Measurements from ENCODE around the gene DLX1. TPM values are rescaled to one million over a fixed set of nuclear protein-coding genes. Genes with fewer than 3 reads are reported as not detected.

Gene DLX1
- total and polyA plus RNA-seq, 9 of the 15 experiments (the other 6 are each of a cell fraction or from before 2014, with no cell fraction given): 1.9 to 26.2 (median 9.6) TPM

DNA sequence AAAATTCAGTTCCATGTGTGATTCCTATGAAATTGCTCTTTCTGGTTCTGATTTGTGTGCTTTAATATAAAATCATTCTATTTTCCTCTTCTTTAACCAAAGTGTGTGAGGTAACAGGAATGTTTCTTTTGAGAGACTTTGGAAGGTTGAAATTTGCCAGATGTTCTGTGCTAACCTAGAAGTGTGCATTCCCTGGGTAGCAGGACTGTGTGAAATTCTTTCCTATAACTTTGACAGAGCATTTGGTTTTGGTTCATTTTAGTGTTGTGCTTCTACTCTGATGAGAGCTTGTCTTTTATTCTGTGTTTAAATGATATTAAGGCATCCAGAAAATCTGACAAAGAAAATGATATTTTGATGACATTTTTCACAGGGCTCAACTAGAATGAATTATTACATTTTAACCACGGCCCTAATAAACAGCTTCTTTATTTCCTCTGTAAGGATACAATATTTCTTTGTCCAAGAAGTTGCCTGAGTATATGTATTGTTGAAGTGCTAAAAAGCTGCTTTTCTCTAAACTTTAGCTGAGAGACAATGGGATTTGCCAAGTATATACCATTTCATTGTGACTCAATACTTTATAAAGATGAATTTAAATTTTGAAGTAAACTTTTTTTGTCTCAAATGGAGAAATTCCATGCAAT is 34.7 kb upstream of the DLX1 start:
- Histone ChIP-seq H3K4me3 (no peak overlapping the region), H3K27me3 (ENCODE audit: control insufficient read depth in 2 of 2, insufficient read depth in 2 of 2, low read length in 2 of 2) (no peaks in the 10 kb centered on the region), H3K4me2 (ENCODE audit: insufficient read depth, low read length) (no peak overlapping the region), H3K79me2 (ENCODE audit: control insufficient read depth, insufficient read depth, low read length) (peaks cover 11% of the 10 kb centered on the region; the same call in 2 of the 3 replicates), H3K9me3 (replicated peaks; ENCODE audit: control insufficient read depth, insufficient read depth, low read depth, low read length) (no peaks in the 10 kb centered on the region), H2AFZ (ENCODE audit: low read depth, low read length) (peak overlapping the region; percentile 75), H3K27ac (ENCODE audit: extremely low read depth, low read depth, low read length) (peak overlapping the region; percentile 24; the same call in 2 of the 3 replicates), H3K36me3 (ENCODE audit: control insufficient read depth, insufficient read depth, low read length) (no peaks in the 10 kb centered on the region), H3K4me1 (replicated peaks in 1 of 2; ENCODE audit: control insufficient read depth in 2 of 2, insufficient read depth in 2 of 2, low read length in 2 of 2) (peaks cover 3 to 41% of the 10 kb centered on the region in 2 experiments; a peak in 4 of 5 replicates), H3K9me1 (ENCODE audit: control insufficient read depth, insufficient read depth, low read length) (no peaks in the 10 kb centered on the region), H3K9ac (ENCODE audit: insufficient read depth in 1 of 2, low read depth in 2 of 2, low read length in 2 of 2) (peak overlapping the region in 1 of 2 experiments; percentile 62; a peak in 2 of 4 replicates), H4K20me1 (replicated peaks; ENCODE audit: control insufficient read depth, insufficient read depth, low read length) (no peaks in the 10 kb centered on the region)
- ChIA-PET CTCF (ENCODE audit: low intra/inter-chr PET ratio) (no interaction called here), POLR2A (interaction anchor here (1.1 to 3.0 kb wide), 4 partner anchors 8 to 127 kb away, joined by 4 to 17 read pairs (median 6); partner anchors contain the start of gene DLX1)
- 58% methylated on average over 1 of the region's 1 CpG for WGBS (ENCODE audit: insufficient coverage, low coverage, missing lambda C conversion rate)
- DNase-seq (ENCODE audit: extremely low read depth in 1 of 4, low spot score in 3 of 4): no peak
- intact Hi-C loops (cut with micrococcal nuclease): no loop called here
- TF ChIP-seq, protein P1, sequence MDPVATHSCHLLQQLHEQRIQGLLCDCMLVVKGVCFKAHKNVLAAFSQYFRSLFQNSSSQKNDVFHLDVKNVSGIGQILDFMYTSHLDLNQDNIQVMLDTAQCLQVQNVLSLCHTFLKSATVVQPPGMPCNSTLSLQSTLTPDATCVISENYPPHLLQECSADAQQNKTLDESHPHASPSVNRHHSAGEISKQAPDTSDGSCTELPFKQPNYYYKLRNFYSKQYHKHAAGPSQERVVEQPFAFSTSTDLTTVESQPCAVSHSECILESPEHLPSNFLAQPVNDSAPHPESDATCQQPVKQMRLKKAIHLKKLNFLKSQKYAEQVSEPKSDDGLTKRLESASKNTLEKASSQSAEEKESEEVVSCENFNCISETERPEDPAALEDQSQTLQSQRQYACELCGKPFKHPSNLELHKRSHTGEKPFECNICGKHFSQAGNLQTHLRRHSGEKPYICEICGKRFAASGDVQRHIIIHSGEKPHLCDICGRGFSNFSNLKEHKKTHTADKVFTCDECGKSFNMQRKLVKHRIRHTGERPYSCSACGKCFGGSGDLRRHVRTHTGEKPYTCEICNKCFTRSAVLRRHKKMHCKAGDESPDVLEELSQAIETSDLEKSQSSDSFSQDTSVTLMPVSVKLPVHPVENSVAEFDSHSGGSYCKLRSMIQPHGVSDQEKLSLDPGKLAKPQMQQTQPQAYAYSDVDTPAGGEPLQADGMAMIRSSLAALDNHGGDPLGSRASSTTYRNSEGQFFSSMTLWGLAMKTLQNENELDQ (CRISPR knock-in tag; IDR thresholded peaks at IDR 0.05; ENCODE audit: borderline replicate concordance): no peak
- TF ChIP-seq TBL1XR1 (IDR thresholded peaks at IDR 0.05; ENCODE audit: low read length in 2 of 2) (0 out of 4 replicates have a peak, but pooled peaks of 1 of the 2 experiments have one; percentile 5), ADNP (tag; IDR thresholded peaks at IDR 0.05) (0 out of 2 replicates have a peak, but pooled peaks have one; percentile 51), NFRKB (IDR thresholded peaks at IDR 0.05; ENCODE audit: low read depth) (0 out of 2 replicates have a peak, but pooled peaks have one; percentile 7), ZNF589 (CRISPR knock-in tag; IDR thresholded peaks at IDR 0.05; ENCODE audit: low read depth) (peak; percentile 72; the same call in 1 of the 2 replicates), ZNF644 (tag; IDR thresholded peaks at IDR 0.05; ENCODE audit: low read depth) (0 out of 2 replicates have a peak, but pooled peaks have one; percentile 25)
- TF ChIP-seq, protein P2, sequence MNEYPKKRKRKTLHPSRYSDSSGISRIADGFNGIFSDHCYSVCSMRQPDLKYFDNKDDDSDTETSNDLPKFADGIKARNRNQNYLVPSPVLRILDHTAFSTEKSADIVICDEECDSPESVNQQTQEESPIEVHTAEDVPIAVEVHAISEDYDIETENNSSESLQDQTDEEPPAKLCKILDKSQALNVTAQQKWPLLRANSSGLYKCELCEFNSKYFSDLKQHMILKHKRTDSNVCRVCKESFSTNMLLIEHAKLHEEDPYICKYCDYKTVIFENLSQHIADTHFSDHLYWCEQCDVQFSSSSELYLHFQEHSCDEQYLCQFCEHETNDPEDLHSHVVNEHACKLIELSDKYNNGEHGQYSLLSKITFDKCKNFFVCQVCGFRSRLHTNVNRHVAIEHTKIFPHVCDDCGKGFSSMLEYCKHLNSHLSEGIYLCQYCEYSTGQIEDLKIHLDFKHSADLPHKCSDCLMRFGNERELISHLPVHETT (CRISPR knock-in tag; conservative IDR thresholded peaks at IDR 0.05 in 1 of 2, IDR thresholded peaks at IDR 0.05 in 1 of 2): no peak
- TF ChIP-seq, protein P3, sequence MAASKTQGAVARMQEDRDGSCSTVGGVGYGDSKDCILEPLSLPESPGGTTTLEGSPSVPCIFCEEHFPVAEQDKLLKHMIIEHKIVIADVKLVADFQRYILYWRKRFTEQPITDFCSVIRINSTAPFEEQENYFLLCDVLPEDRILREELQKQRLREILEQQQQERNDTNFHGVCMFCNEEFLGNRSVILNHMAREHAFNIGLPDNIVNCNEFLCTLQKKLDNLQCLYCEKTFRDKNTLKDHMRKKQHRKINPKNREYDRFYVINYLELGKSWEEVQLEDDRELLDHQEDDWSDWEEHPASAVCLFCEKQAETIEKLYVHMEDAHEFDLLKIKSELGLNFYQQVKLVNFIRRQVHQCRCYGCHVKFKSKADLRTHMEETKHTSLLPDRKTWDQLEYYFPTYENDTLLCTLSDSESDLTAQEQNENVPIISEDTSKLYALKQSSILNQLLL (CRISPR knock-in tag; IDR thresholded peaks at IDR 0.05; ENCODE audit: borderline replicate concordance): no peak
- in situ Hi-C loops (cut with MboI): no loop called here
- FAIRE-seq: no peak
- peak; percentile 15; the same call in 2 of the 3 replicates for ATAC-seq
- BruUV-seq (replicated peaks): no TSS peak

Measured in K562 (cell line).